Germinal center (tissue), 1 donor: Measurements from ENCODE around the gene ACAD10.
"Not testable (repeated sequence)": the region's sequence is repeated elsewhere in the genome, so short reads cannot be mapped to it uniquely, and the experiment has no call there.

Source experiments
- DNase-seq: peaks from one replicate; pipeline ENCODE4 v3.0.0; 2012; ENCODE audit warnings: mixed read lengths, low spot score

Gene ACAD10

GRCh38 chr12:111687255-111687654 is 1.4 kb downstream of the ACAD10 start:
- DNase-seq, result peak; percentile 21

GRCh38 chr12:111687952-111688351 is 2.1 kb downstream of the ACAD10 start:
- no peak for DNase-seq

- no peak for DNase-seq
These were observed 5.4 kb downstream of the ACAD10 start for GRCh38 chr12:111691262-111691661.

GRCh38 chr12:111692575-111693210 is 6.8 kb downstream of the ACAD10 start:
- peak; percentile 21 for DNase-seq

GRCh38 chr12:111693818-111694217 is 8.0 kb downstream of the ACAD10 start:
- no peak for DNase-seq

- DNase-seq, result no peak
These were observed 14.1 kb downstream of the ACAD10 start for GRCh38 chr12:111699962-111700361.

GRCh38 chr12:111705672-111706071 is 19.8 kb downstream of the ACAD10 start:
- no peak for DNase-seq

- DNase-seq, result no peak
These were observed 20.3 kb downstream of the ACAD10 start for GRCh38 chr12:111706145-111706544.

- DNase-seq, result no peak
These were observed 29.4 kb downstream of the ACAD10 start for GRCh38 chr12:111715279-111715678.

- DNase-seq, result not testable (repeated sequence)
These were observed 33.5 kb downstream of the ACAD10 start for GRCh38 chr12:111719316-111719715.

- DNase-seq, result no peak
These were observed 34.6 kb downstream of the ACAD10 start for GRCh38 chr12:111720457-111720856.

GRCh38 chr12:111723646-111724360 is 38.0 kb downstream of the ACAD10 start:
- DNase-seq, result not testable (repeated sequence)

GRCh38 chr12:111728795-111729194 is 42.9 kb downstream of the ACAD10 start:
- DNase-seq, result no peak

GRCh38 chr12:111730420-111730819 is 44.6 kb downstream of the ACAD10 start:
- peak; percentile 62 for DNase-seq

- no peak for DNase-seq
These were observed 46.9 kb downstream of the ACAD10 start for GRCh38 chr12:111732786-111733185.

- DNase-seq, result no peak
These were observed 47.6 kb downstream of the ACAD10 start for GRCh38 chr12:111733340-111733915.

GRCh38 chr12:111739524-111739923 is 53.7 kb downstream of the ACAD10 start:
- DNase-seq, result not testable (repeated sequence)

GRCh38 chr12:111741235-111741812 is 55.5 kb downstream of the ACAD10 start:
- DNase-seq, result no peak

- DNase-seq, result no peak
These were observed 59.4 kb downstream of the ACAD10 start for GRCh38 chr12:111745211-111745610.

- no peak for DNase-seq
These were observed 61.5 kb downstream of the ACAD10 start for GRCh38 chr12:111747333-111747732.

- no peak for DNase-seq
These were observed 62.4 kb downstream of the ACAD10 start for GRCh38 chr12:111748151-111748672.

- no peak for DNase-seq
These were observed 63.0 kb downstream of the ACAD10 start for GRCh38 chr12:111748867-111749266.

GRCh38 chr12:111749391-111749790 is 63.5 kb downstream of the ACAD10 start:
- no peak for DNase-seq
